Effector CD8-positive, alpha-beta T cell (primary cell): Measurements from ENCODE around the gene ZBTB22.

Experiments
- DNase-seq: peaks from one replicate; lab custom pipeline; 2025; lab: John Stamatoyannopoulos, UW

The ZBTB22 gene

DNA sequence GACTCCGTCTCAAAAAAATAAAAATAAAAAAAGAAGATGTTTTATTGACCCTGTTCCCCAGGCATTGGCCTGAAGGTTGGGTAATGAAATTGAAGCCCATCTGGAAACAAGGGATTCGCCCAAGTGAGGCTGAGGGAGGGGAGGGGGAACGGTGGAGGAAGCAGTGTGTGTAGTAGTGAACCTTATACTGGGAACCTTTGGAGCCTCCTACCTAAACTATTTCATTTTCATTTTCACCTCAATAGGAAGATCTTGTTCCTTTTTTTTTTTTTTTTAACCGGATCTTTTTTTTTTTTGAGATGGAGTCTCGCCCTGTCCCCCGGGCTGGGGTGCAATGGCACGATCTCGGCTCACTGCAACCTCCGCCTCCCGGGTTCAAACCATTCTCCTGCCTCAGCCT lies 13.2 kb upstream of the ZBTB22 start:
- no peak for DNase-seq

DNA sequence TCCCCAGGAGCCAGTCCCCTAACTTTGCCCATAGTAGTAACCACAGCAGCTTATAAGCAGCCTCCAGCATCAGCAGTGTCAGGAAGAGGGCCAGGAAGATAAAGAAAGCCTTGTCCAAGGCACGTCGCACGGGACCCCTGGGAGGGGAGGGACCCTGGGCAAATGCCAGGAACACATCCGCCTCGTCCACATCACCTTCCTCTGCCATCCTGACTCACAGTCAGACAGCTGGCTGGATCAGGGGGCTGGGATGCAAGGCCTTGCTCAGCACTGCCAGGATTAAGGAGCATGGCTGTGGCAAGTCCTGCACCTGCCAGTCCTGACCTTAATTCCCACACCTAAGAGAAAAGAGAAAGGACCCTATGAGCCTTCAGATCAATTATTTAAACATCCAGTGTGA lies 11.5 kb upstream of the ZBTB22 start:
- DNase-seq = no peak

DNA sequence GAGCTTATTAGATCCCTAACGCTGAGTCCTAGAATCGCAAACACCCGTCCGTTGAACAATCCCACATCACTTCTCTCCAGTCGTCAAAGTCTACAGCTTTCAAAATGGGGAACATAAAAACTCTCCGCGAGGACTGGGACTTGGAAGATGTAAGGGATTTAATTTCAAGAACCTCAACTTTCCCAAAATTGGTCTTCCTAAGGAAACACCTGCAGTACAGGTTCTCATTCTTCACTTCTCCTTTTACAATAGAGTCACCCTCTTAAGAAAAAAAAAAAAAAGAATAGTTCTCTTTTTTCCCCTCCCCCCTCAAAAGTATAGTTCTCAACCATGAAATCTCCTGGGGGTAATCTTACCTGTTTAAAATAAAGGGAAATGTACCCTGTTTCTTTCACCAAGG lies 6.6 kb upstream of the ZBTB22 start:
- no peak for DNase-seq

DNA sequence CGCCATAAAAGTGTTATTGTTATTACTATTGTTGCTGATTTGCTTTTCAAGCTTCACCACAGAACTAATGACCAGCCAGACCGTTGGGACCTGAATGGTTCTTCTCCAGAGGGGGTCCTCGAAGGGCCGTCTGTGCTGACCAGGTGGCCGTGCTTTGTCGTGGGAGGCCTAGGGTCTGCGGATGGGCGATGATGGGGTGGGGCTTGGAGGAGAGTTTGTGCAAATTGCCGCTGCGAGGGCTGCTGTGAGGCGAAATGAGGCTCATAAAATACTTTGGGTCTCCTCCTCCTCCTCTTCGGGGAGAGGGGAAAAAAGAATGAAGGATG lies 6.0 kb upstream of the ZBTB22 start:
- DNase-seq = no peak

DNA sequence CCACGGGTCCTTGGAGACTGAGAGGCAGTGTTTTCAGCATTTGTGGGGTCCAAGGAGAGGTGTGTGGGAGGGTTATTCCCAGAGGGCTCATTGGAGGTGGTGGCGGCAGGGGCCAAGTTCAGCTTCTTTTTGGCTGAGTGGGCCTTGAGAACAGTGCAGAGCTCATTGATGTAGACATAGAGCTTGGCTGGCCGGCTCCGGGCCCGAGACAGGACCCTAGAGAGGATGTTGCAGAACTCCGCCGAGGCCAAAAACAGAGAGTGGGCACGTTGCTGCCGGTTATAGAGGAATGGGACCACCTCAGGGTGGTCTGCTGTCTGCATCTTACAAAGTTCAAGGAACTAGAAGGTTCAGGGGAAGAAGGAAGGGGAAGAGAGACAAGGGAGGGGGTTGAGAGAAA lies 3.7 kb upstream of the ZBTB22 start:
- DNase-seq = no peak

DNA sequence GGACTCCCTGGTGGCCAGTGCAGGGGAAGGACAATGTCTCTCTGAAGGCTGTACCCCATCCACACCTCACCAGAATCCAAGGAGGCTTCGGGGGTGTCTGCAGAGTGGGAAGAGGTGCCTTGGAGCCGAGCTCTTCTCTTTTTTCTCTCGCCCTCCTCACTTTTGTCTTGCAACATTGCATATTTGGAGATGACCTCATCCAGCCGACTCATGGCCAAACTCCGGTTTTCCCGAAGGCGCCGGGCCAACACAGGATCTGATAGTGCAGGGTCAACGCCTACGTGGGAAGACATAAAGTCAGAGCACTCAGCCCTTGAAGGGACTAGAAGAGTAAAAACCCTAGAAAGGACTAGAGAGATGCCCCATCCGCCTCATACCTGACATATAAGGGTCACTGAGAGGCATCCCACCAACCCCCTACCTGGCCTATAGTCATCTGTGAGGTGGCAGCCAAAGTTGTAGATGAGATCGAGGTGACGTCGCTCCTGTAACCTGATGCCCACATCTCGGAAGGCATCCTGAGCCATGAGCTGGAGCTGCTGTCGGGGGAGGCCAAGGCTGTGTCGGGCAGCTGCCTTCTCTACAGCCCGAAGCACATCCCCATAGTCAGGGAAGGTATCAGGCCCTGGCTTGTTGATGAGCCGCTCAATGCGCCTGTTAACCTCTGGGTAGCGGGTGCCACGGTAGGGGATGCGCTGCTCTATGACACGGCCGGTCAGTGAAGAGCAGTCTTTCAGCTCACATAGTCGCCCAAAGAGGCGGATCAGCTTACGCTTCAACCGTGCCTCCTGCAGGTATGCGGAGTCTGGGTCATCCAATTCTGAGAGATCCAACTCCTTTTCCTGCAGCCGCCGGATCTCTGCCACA lies 3.0 kb upstream of the ZBTB22 start:
- DNase-seq = no peak

DNA sequence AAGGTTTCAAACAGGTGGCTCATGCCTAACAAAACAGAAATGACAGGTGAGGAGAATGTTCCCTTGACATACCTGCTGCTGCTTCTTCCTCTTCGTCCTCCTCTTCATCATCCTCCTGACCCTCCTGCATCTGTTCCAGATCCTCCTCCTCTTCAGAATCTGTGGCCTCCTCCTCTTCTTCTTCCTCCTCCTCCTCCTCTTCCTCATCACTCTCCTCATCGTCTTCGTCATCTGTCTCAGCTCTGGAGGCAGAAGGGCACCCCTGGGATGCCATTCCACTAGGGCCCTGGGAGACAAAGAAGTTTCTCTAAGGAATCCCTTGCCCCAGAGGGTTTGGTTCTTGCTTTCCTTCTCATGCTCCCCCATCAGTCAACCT lies 2.4 kb upstream of the ZBTB22 start:
- DNase-seq = no peak

DNA sequence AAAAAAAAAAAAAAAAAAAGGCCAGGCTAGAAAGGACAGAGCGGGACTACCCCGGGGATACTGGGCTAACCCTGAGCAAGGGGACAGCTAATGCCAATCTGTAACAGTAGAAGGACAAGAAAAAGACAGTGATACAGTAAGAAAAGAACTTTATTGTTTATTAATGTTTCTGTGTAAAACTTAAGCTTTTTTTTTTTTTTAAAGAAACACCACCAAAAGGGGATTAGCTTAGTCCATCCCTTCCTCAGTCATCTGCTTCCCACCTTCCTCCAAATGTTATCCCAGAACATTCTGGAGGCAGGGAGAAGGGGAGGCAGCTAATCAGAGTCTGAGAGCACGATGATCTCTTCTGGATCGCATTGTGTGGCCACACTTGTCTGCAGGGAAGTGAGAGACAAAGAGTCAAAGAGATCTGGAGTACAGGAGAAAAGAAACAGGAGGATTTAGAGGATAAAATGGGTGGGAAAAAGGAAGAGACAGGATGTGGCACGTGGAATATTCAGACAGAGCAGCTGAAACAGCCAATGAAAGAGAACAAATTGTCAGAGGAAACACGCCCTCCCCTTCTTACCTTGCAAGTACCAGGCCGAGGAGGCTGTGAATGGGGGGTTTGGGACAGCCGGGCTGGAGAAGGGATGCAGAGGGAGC lies 1.0 kb upstream of the ZBTB22 start:
- no peak for DNase-seq

DNA sequence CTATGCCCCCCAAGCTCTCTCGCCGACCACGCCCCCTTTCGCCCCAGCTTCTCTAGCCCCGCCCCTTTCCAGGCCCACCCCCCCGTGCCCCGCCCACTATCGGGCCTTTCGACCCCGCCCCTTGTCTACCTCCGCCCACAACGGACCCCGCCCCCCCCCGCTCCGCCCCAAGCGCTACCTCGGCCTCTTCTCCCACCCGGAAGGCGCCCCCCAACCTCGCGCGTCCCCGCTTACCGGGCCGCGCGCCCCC lies 200 bp downstream of the ZBTB22 start:
- DNase-seq = peak; percentile 89

DNA sequence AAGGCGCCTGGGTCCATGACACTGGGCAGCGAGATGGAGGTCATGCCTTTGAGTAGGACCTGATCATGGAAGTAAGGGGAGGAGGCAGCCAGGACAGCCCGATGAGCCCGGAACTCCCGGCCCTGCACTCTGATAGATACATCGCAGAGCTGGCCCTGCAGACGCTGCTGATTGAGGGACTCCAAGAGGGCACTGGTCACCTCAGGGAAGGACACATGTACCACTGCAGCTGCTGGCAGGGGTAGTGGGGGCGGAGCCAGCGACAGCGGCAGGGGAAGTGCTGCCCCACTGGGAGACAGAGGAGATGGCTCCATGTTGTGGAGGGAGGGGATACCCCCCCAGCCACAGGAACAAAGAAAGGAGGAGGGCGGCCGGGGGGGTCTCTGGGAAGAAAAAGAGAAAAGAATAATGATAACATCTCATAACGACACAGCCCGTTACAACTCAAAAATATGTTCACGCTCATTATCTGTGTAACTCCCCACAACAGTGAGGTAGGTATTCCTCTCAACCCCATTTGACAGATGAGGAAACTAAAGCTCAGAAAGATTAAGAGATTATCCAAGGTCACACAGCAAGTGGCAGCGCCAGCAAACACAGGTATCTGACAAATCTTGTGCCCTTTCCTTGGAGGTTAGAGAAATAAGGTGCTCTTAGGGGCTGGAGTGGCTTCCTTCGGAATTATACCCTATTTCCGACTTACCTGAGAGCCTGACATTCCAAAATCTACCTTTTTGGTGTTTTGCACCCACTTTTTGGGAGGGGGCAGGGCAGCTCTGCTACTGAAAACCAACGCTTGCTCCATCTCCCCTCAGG lies 733 bp downstream of the ZBTB22 start:
- no peak for DNase-seq

DNA sequence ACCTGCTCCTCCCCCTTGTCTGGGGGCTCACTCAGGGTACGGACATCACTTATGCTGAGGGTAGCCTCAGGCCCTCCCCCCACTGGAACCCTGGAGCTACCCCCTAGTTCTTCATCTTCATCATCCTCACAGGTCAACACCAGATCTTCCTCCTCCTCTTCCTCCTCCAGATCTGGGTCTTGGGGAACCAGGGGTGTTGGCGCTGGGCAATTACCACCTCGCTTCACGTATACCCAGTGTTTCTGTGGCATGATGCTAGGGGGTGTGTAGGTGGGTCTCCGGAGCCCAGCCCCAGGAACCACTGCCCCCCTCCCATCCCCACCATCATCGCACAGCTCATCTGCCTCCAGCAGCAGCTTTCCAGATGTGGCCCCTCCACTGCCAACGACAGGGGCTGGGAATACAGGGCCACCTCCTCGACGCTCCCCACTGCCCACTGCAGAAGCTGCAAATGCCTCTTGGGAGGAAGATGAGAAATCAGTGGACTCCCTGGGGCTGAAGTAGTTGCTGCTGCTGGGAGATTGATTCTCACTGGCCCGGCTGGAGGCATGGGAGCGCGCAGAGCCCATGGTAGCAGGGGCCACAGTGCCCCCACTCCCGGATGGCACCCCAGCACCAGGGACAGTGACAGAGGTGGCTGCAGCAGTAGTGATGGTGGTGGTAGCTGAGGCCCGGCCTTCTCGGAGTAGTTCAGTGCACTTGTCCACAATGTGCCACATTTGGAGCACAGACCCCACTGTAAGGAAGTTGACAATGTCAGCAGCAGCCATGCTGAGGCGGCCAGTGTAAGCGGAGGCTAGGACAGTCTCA lies 1.5 kb downstream of the ZBTB22 start:
- no peak for DNase-seq

DNA sequence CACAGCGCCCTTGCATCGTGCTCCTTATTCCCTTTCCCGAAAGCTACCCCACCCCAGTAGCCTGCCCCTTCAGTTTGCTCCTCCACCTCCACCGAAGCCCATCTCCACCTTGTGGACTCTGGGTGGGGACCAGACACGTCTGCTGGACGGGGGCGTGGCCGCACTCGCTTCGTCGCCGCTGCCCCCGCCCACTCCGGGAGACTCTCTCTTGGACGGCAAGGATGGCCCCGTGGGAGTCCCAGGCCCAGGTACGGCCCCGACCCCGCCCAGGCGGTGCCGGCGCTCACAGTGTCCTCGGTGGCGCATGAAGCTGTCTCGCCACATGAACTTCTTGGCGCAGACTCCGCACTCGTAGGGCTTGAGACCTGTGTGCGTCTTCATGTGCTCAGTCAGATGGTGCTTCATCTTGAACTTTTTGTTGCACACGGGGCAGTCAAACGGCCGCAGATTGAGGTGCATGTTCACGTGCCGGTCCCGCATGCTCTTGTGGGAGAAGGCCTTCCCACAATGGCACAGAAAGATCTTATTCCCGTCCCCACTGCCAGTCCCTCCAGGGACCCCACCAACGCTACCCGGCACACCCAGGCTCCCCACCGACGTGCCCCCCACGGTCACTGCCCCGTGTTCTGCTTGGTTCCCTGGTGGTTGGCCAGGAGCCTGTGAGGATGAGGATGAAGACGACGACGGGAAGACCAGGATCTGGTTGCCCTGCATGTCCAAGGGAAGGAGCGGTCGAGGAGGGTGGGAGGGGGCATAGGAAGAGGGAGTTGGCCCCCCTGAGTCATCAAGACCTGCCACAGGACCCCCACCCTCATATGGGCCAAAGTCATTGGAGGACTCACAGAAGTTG lies 2.4 kb downstream of the ZBTB22 start:
- DNase-seq = no peak

DNA sequence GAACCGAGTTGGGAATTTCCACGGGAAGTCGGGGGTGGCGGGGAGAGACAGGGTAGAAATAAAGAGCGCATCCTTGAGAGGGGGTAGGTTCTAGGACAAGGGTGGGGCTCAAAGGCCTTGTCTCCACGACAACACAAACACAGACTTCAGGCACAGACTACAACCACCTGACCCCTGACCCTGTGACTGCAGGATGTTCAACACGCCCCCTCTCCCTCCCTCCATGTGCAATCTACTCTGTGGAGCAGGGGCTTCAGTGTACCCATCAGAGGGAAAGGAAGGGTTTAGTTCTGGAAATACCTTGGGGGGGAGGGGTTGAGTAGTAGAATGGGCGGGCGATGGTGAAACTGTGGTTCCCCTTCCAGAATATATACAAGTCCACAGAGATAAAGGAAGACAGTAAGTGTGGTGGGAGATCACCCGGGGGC lies 3.0 kb downstream of the ZBTB22 start:
- DNase-seq = peak; percentile 70

DNA sequence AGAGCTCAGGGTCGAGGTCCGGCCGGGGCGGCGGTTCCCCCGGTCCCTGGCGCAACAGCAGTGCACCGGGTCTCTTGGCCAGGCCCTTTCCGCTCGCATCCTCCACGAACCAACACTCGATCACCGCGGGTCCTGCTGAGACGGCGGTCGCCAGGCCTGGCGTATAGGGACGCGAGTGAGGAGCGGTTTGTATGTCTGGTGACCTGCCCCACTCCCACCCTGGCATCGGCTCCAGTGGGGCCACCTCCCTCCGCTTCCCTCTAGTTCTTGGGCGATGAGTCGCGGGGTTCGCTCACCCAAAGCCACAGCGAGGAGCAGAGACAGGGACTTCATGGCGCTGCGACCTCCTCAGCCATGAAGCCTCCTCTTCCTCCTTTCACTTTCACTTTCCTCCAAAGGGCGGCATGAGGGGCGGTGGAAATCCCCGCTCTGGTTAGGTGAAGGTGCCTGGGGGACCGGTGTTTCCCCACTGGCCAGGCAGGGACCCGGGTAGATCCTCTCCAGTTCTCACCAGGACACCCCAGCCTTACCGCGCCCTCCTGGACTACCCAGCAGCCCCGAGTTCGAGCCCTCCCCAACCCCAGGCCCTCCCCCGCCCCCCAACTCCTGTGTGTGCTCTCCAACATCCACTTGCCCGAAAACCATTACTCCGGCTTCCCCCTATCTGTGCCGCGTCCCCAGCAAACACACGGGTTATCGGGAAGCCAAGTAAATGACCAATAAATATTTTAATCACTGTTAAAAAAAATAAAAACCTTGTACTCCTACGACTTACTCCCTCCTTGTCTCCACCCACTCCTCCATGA lies 3.6 kb downstream of the ZBTB22 start, which contains the start of gene TAPBP:
Gene TAPBP (minus strand): TSS at position 370 of the 806 bp plus-strand sequence. CDS start 37 bp downstream, at position 333.
- peak; percentile 81 for DNase-seq

DNA sequence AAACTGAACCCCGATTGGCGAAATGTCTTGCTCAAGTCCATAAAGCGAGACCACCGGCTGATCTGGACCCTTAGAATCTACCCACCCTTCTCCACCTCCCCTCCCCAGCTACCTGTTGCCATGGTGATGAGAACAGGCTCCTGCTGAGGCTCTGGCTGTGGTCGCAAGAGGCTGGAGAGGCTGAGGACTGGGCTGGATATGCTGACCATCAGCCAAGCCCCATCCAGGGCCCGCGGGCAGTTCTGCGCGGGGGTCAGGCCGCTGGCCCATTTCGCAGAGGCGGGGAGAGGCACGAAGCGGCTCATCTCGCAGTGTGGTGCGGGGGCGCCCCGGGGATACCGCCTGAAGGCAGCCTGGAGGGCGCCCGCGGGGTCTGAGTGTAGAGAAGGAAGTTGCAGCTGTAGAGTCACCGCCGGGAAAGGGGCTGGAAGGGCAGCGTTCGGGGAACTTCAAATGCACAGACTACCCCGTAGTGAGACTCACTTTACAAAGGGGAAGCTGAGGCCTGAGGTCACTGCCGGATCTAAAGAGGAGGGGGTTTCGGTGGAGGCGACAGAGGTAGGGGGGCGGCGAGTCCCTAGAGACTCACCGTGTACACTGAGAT lies 4.3 kb downstream of the ZBTB22 start:
- DNase-seq = peak; percentile 29

DNA sequence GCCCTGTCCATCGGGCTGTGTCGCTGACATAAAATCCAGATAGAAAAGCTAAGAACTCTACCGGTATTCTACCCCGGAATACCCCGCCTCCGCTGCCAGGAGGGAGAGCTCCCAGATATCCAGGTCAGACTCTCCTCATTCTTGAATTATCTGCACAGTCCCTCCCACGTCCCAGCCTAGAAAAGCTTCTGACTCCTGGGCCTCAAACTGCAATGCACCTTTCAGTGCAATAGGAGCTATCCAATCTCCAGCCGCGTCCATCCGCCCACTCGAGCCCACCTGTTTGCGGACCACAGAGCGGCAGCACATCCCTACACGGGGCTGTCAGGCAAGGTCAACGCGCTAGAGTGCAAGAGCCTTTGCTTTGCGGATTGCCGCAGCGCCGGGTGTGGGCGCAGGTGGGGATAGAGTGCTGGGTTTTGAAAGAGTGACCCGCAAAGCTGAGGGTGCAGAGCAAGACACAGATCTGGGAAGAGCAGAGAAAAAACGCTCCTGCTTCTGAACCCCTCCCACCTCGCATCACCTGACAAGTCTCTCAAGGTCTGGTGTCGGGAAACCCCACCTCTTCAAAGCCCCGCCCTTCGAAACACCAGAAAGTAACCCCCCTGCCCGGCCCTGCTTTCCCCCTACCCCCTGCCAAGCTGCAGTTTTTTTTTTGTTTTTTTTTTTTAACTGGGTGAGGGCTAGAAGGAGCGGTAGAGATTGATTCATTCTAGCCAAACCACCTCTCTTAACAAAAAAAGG lies 5.0 kb downstream of the ZBTB22 start:
- peak; percentile 74 for DNase-seq

DNA sequence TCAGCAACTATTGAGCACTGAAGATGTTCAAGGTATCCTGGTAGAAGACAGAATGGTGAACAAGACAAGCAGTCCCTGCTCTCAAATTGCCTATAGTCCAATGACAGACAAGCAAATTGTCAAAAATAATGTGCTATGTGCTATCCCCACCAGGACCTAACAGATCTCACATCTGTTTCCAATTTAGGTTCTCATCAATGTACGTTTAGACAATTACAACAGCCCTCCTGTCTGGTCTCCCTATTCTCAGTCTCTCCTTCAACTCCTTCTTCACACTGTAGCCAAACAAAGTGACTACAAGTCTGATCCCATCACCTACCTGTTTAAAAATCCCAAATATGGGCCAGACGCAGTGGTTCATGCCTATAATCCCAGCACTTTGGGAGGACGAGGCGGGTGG lies 11.2 kb downstream of the ZBTB22 start:
- DNase-seq = no peak

DNA sequence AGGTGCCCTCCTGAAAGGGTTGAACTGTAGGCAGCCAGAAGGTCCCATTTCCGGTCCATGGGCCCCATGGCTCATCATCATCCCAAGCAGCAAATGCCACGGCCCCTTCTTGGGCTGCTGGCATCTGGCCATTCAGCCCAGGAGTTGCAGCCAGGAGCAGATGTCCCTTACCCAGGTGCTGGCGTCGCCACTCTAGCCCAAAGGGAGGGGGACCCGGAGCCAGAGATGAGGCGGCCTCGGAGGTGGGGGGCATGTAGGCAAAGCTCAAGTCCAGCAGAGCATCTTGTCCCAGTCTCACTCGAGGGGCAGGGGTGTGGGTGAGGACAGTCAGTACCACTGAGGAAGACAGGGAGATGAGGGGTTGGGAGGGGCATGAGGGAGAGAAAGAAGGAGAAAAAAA lies 12.5 kb downstream of the ZBTB22 start:
- DNase-seq = no peak

DNA sequence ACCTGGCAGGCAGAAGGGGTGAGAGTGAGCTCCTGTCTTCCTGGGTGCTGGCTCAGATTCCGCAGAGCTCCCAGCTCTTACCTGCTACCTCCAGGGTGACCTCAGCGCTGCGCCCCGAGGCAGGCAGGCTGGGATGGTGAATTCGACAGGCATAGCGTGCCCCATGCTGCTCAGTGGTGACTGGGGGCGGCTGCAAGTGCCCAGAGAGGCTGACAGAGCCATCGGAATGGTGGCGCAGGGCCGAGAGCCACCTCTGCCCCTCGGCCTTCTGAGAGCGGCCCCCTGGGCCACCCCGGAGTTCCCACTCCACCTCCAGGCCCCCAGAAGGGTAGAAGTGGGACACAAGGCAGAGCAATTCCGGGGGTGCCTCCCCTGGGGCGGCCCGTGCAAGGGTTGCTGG lies 13.3 kb downstream of the ZBTB22 start:
- DNase-seq = no peak
